PFSK-1 (cell line): Measurements from ENCODE around the gene RARS1.

Experiments
- FOXP2 ChIP-seq: optimal IDR thresholded peaks from 2 replicates; pipeline ENCODE3; 2011; ENCODE audit warnings: borderline replicate concordance, control low read depth, inconsistent platforms; ENCODE audit not compliant: insufficient read depth; ENCODE audit errors: extremely low read length, extremely low read depth
- POLR2AphosphoS5 ChIP-seq: IDR thresholded peaks from 2 replicates; pipeline ENCODE4 v1.6.1; 2012; ENCODE audit warnings: low read depth, mild to moderate bottlenecking, control low read depth, low read length, moderate library complexity
- REST ChIP-seq, 2 experiments: IDR thresholded peaks; 2 replicates each; pipeline versions ENCODE4 v1.6.1 to v1.8.0; 2011 to 2012; ENCODE audit warnings: low read depth in 2 of 2, low read length in 2 of 2, control low read depth in 1 of 2, inconsistent platforms in 1 of 2, mild to moderate bottlenecking in 1 of 2, moderate library complexity in 1 of 2; ENCODE audit not compliant: insufficient read depth in 1 of 2
- SIN3A ChIP-seq: IDR thresholded peaks from 2 replicates; pipeline ENCODE4 v1.6.1; 2012; ENCODE audit warnings: mild to moderate bottlenecking, low read length, moderate library complexity, borderline replicate concordance; ENCODE audit not compliant: insufficient read depth
- TAF1 ChIP-seq: IDR thresholded peaks from 2 replicates; pipeline ENCODE4 v1.6.1; 2012; ENCODE audit warnings: low read length, control low read depth, borderline replicate concordance; ENCODE audit not compliant: insufficient read depth

GRCh38 chr5:168464214-168464613 is 22.1 kb upstream of the RARS1 start:
- TF ChIP-seq POLR2AphosphoS5 (no peak), SIN3A (no peak), REST (IDR thresholded peaks at IDR 0.05; ENCODE audit: insufficient read depth in 1 of 2, low read depth in 2 of 2, low read length in 2 of 2) (no peak), TAF1 (no peak), FOXP2 (no peak)
